Smooth muscle cell of trachea (primary cell): ENCODE data around the gene OTOP1. TPM values are rescaled to one million over a fixed set of nuclear protein-coding genes. Genes with fewer than 3 reads are reported as not detected.

Experiments used
- total RNA-seq: library from RNA; depleted of rRNA; stranded (reverse); fragments of >200 nt; gene quantifications from 2 replicates; pipeline ENCODE4 v1.2.1, GENCODE V29; 2014

The OTOP1 gene
- not detected in 2 replicates for total RNA-seq

DNA sequence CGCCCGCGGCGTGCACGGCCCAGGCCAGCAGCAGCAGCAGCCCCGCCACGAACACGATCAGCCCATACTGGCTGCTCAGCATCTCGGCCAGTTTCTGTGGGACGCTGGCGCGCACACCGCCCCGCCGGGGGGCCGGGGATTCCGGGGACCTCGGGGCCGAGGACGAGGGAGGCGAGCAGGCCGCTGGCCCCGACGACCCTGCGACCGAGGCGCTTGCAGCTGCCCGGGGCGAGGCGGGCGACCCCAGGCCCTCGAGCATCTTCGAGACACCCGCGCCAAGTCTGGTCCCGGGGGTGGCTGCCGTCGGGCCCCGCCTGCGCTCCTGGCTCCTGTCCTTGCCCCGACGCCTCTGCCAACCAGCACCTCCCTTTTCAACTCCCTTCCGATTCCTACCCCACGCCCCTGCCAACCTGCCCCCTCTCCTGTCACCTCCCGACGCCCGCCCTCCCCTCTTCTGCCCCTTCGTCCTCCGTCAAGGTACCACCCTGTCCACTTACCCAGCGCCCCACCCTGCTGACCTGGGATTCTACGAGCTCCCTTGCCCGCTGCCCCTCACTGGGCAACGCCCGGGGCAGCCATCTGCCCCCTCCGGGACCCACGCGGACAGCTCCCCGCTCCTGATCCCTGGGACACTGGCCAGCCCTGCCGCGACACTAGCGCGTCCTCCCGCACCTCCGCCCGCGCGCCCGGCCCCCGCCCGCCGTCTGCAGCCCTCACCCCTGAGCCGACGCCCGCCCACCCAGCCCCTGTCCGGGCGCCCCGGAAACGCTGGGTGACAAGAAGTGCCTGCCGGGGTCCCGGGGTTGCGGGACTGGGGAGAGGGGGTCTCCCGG, at the start of gene OTOP1:
TSS of gene OTOP1 (minus strand) at position 324 of the 833 bp plus-strand sequence. CDS start at position 259, 65 bp downstream.

GRCh38 chr4:4248029-4248884, 21.5 kb upstream of the OTOP1 start, which contains the start of gene TMEM128:
TSS of gene TMEM128 (minus strand) at chr4:4248223. CDS start at chr4:4248202, 21 bp downstream.

Other genes with a start within 250 kb of the OTOP1 start
- 17.9 and 24.6 TPM in 2 replicates for gene TMEM128, start 21.3 kb upstream of the OTOP1 start, total RNA-seq
- 5.3 and 10.6 TPM in 2 replicates for gene LYAR, start 63.2 kb upstream of the OTOP1 start, total RNA-seq
- 2.6 and 2.9 TPM in 2 replicates for gene ZBTB49, start 63.3 kb upstream of the OTOP1 start, total RNA-seq
- 0.58 and 1.5 TPM in 2 replicates for gene NSG1, start 160.2 kb upstream of the OTOP1 start, total RNA-seq